GM12878 (cell line): ENCODE measurements around the gene CLASP2. TPM values are rescaled to one million over a fixed set of nuclear protein-coding genes. Genes with fewer than 3 reads are reported as not detected.

ENCODE experiments used
- ATAC-seq: fragments of 200-7000 bp; cut with Tn5 transposase; 3 replicates; pipeline ENCODE4 v1.9.1; 2020; ENCODE audit warnings: mild to moderate bottlenecking, moderate library complexity
- BruUV-seq: library from RNA; stranded (reverse); fragments of 400-500 nt; replicated peaks from 2 replicates; lab custom pipeline; 2021; lab: Mats Ljungman, UMichigan
- CTCF ChIA-PET: fragments of 300-600 bp; sonication (Branson Sonifier 250); formaldehyde crosslinking; extraction: SDS; loops from one replicate; lab custom pipeline; 2021; ENCODE audit warnings: inconsistent platforms; lab: Yijun Ruan, JAX
- POLR2A ChIA-PET: fragments of 350-600 bp; formaldehyde crosslinking; extraction: SDS; loops from one replicate; lab custom pipeline; 2021; ENCODE audit warnings: inconsistent platforms; lab: Charles Lee
- RAD21 ChIA-PET: fragments of 300-600 bp; sonication (Branson Sonifier 250); formaldehyde crosslinking; loops from one replicate; lab custom pipeline; 2023; ENCODE audit warnings: antibody characterized with exemption; ENCODE audit not compliant: unreplicated experiment; lab: Charles Lee
- SMC1A ChIA-PET: fragments of 300-600 bp; sonication (Branson Sonifier 250); formaldehyde crosslinking; loops from one replicate; lab custom pipeline; 2023; ENCODE audit not compliant: unreplicated experiment, uncharacterized antibody; lab: Charles Lee
- DNase-seq: peaks from one replicate; pipeline ENCODE4 v3.0.0-alpha.2; 2011; ENCODE audit warnings: low read depth, low spot score
- FAIRE-seq: peaks from 3 replicates; lab custom pipeline; 2011; peaks lifted over from hg19 to GRCh38; lab: Jason Lieb, UNC
- H2AFZ ChIP-seq: 2 replicates; pipeline ENCODE4 v1.6.0; 2011; ENCODE audit warnings: low read depth, low read length, control low read depth; ENCODE audit not compliant: control insufficient read depth
- H3K27ac ChIP-seq: 2 replicates; pipeline ENCODE4 v1.5.1; 2011; ENCODE audit warnings: control low read depth; ENCODE audit not compliant: control insufficient read depth, insufficient read depth
- H3K27me3 ChIP-seq, 2 experiments: replicated peaks in 1 of 2; 2 replicates each; pipeline versions ENCODE4 v1.6.0 to v1.6.1; 2011; ENCODE audit warnings: low read length in 1 of 2; ENCODE audit not compliant: control insufficient read depth in 2 of 2, insufficient read depth in 2 of 2
- H3K36me3 ChIP-seq, 2 experiments: 2 replicates each; pipeline ENCODE4 v1.5.1; 2011; ENCODE audit warnings: low read length in 1 of 2; ENCODE audit not compliant: control insufficient read depth in 2 of 2, insufficient read depth in 2 of 2
- H3K4me1 ChIP-seq: 2 replicates; pipeline ENCODE4 v1.6.1; 2011; ENCODE audit warnings: mild to moderate bottlenecking, low read length, moderate library complexity, mixed read lengths; ENCODE audit not compliant: control insufficient read depth, insufficient read depth
- H3K4me2 ChIP-seq: 2 replicates; pipeline ENCODE4 v1.6.0; 2011; ENCODE audit warnings: control low read depth; ENCODE audit not compliant: control insufficient read depth, insufficient read depth
- H3K4me3 ChIP-seq: fragments of 200-600 bp; sonication (generic); 2 replicates; pipeline ENCODE4 v1.5.1; 2016
- H3K79me2 ChIP-seq: 2 replicates; pipeline ENCODE4 v1.6.0; 2011; ENCODE audit warnings: low read length; ENCODE audit not compliant: control insufficient read depth, insufficient read depth
- H3K9ac ChIP-seq: 2 replicates; pipeline ENCODE4 v1.8.0; 2011; ENCODE audit warnings: low read length, control low read depth, mixed read lengths; ENCODE audit not compliant: control insufficient read depth, insufficient read depth
- H3K9me3 ChIP-seq: replicated peaks from 3 replicates; pipeline ENCODE4 v1.5.1; 2011; ENCODE audit warnings: mild to moderate bottlenecking, low read length; ENCODE audit not compliant: control insufficient read depth, insufficient read depth
- H4K20me1 ChIP-seq: 2 replicates; pipeline ENCODE4 v1.6.0; 2011; ENCODE audit not compliant: control insufficient read depth, insufficient read depth
- CBX5 ChIP-seq: sonication (generic); IDR thresholded peaks from 2 replicates; pipeline ENCODE4 v1.6.1; 2016; ENCODE audit warnings: low read depth, moderate library complexity, mild to moderate bottlenecking, inconsistent platforms
- CREM ChIP-seq: IDR thresholded peaks from 2 replicates; pipeline ENCODE4 v1.6.1; 2014; ENCODE audit warnings: antibody characterized with exemption, low read depth
- DPF2 ChIP-seq: fragments of 450-650 bp; IDR thresholded peaks from 2 replicates; pipeline ENCODE4 v1.6.1; 2017; ENCODE audit warnings: mild to moderate bottlenecking
- EED ChIP-seq: sonication (generic); IDR thresholded peaks from 2 replicates; pipeline ENCODE4 v1.6.1; 2016; ENCODE audit warnings: antibody characterized with exemption, low read depth
- HDAC2 ChIP-seq: fragments of 200-600 bp; sonication (generic); IDR thresholded peaks from 2 replicates; pipeline ENCODE4 v1.6.1; 2017
- MXI1 ChIP-seq: fragments of 150-350 bp; IDR thresholded peaks from 2 replicates; pipeline ENCODE4 v1.6.1; 2011; ENCODE audit warnings: low read depth, mild to moderate bottlenecking, inconsistent platforms, low read length, improper control_type of control experiment
- POU2F2 ChIP-seq: IDR thresholded peaks from 3 replicates; pipeline ENCODE4 v1.6.1; 2011; ENCODE audit warnings: low read depth, mild to moderate bottlenecking, low read length, borderline replicate concordance
- SMC3 ChIP-seq: IDR thresholded peaks from 2 replicates; pipeline ENCODE4 v1.6.1; 2011; ENCODE audit warnings: low read length, improper control_type of control experiment, borderline replicate concordance
- TAF1 ChIP-seq: IDR thresholded peaks from 2 replicates; pipeline ENCODE4 v1.6.1; 2011; ENCODE audit warnings: mild to moderate bottlenecking, low read depth, low read length, borderline replicate concordance
- TCF3 ChIP-seq: IDR thresholded peaks from 2 replicates; pipeline ENCODE4 v1.6.1; 2012; ENCODE audit warnings: low read depth, mild to moderate bottlenecking, low read length, borderline replicate concordance; ENCODE audit not compliant: insufficient read depth
- WGBS: methylation state at CpG from one replicate; pipeline ENCODE4 v1.1.6; 2016; ENCODE audit warnings: low lambda C conversion rate; ENCODE audit not compliant: insufficient replicate concordance, insufficient coverage; ENCODE audit errors: missing lambda C conversion rate; 5-methylcytosine and 5-hydroxymethylcytosine counted together
- in situ Hi-C: fragments of 300-500 bp; cut with MboI; formaldehyde crosslinking; loops from 9 replicates; pipeline ENCODE4 v1.14.3; 2018; ENCODE audit warnings: mixed read lengths
- intact Hi-C: fragments of 100-400 bp; cut with micrococcal nuclease; formaldehyde crosslinking; loops from one replicate; pipeline ENCODE4 v1.14.2; 2022; ENCODE audit not compliant: unreplicated experiment
- polyA plus RNA-seq, 11 experiments: library from polyadenylated mRNA; depleted of rRNA in 4 of 11; unstranded in 6 of 11; stranded (reverse) in 5 of 11; fragments of >200 nt; fragmentation: Nextera tagmentation in 4 of 11; fragmentation: Illumina TruSeq in 1 of 11; extraction: Ambion mirVana in 4 of 11; extraction: Trizol in 1 of 11; gene quantifications; 1 replicate in 1 of 11; 2 replicates in 10 of 11; pipeline versions ENCODE4 v1.2.1 to v1.2.3, GENCODE V29; 2011 to 2016; ENCODE audit warnings: inconsistent platforms in 2 of 11, missing spikeins in 2 of 11, low read depth in 1 of 11
- total RNA-seq, 4 experiments: library from RNA; depleted of rRNA in 3 of 4; stranded (reverse); fragments of >200 nt in 3 of 4; fragmentation: Illumina TruSeq in 1 of 4; extraction: Trizol in 1 of 4; gene quantifications; 2 replicates each; pipeline versions ENCODE4 v1.2.1 to v1.2.3, GENCODE V29; 2013 to 2021

Gene CLASP2
- total and polyA plus RNA-seq, 10 of the 15 experiments (the other 5 are each of a cell fraction or from before 2014, with no cell fraction given): 4.0 to 38.3 (median 26.8) TPM

DNA sequence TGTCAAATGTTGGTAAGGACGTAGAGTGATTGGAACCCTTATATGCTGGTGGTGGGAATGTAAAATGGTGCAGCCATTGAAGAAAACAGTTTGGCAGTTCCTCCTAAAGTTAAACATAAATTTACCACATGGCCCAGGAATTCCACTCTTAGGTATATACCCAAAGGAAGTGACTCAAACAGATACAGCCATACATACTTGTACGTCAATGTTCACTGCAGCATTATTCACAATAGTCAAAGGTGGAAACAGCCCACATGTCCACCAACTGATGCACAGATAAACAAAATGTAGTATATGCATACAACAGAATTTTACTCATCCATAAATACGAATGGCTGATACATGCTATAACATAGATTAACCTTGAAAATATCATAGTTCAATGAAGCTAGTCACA, 13.2 kb downstream of the CLASP2 start:
- no peak for FAIRE-seq
- Histone ChIP-seq H3K79me2 (peaks cover 4% of the 10 kb centered on the region), H3K36me3 (no peaks in the 10 kb centered on the region), H3K4me2 (no peak overlapping the region), H3K9ac (no peak overlapping the region), H3K27ac (no peak overlapping the region), H2AFZ (no peak overlapping the region), H3K4me1 (no peaks in the 10 kb centered on the region), H4K20me1 (no peaks in the 10 kb centered on the region), H3K27me3 (no peaks in the 10 kb centered on the region), H3K9me3 (peaks cover 15% of the 10 kb centered on the region), H3K4me3 (no peak overlapping the region)
- RAD21 ChIA-PET: interaction anchor here (0.7 kb wide), 1 partner anchor 76 kb away, joined by 3 read pairs; no protein-coding TSS in a partner anchor
- intact Hi-C loops: no loop called here
- in situ Hi-C loops: no loop called here
- 0 out of 3 replicates have a peak, but pooled peaks have one; percentile 20 for ATAC-seq
- 87% methylated on average over 3 of the region's 3 CpGs for WGBS
- POLR2A ChIA-PET: no interaction called here
- no peak for DNase-seq
- SMC1A ChIA-PET: interaction anchor here (0.7 to 1.1 kb wide), 3 partner anchors 12 to 44 kb away, joined by 3 to 4 read pairs (median 3); no protein-coding TSS in a partner anchor
- CTCF ChIA-PET: interaction anchor here (1.0 kb wide), 1 partner anchor 11 kb away, joined by 5 read pairs; no protein-coding TSS in a partner anchor
- no TSS peak for BruUV-seq
- no peak for TF ChIP-seq POU2F2
- TF ChIP-seq MXI1: no peak
- TF ChIP-seq TAF1: no peak
- TF ChIP-seq SMC3: no peak
- TF ChIP-seq CREM: no peak
- TF ChIP-seq HDAC2: no peak
- no peak for TF ChIP-seq TCF3
- no peak for TF ChIP-seq DPF2

DNA sequence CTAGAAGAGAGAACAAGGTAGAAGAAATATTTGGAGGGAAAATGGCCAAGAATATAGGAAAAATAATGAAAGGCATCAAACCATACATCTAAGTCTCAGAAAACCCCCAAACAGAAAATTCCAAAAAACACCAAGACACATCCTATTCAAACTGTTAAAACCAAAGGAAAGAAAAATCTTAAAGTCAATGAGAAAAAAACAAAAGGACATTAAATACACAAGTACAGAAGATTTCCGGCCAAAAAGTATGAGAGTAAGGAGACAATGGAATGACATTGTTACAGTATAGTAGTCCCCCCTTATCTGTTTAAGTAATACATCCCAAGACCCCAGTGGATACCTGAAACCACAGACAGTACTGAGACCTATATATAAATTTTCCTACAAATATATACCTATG, 18.8 kb downstream of the CLASP2 start:
- POLR2A ChIA-PET: no interaction called here
- H3K79me2 ChIP-seq: peaks cover 6% of the 10 kb centered on the region

More for the DNA sequence above, 18.8 kb downstream of the CLASP2 start:
- Histone ChIP-seq H3K27ac (no peak overlapping the region), H3K27me3 (no peaks in the 10 kb centered on the region), H2AFZ (no peak overlapping the region), H3K9ac (no peak overlapping the region), H3K4me2 (no peak overlapping the region), H3K4me3 (no peak overlapping the region), H3K9me3 (peaks cover 21% of the 10 kb centered on the region), H3K36me3 (no peaks in the 10 kb centered on the region), H3K4me1 (no peaks in the 10 kb centered on the region), H4K20me1 (no peaks in the 10 kb centered on the region)
- DNase-seq: no peak
- RAD21 ChIA-PET: no interaction called here
- CTCF ChIA-PET: no interaction called here
- no peak for ATAC-seq
- intact Hi-C loops: loop anchor here (2.0 kb wide), 1 partner anchor 16 kb away; no protein-coding TSS in a partner anchor
- SMC1A ChIA-PET: no interaction called here
- WGBS: 52% methylated on average over 1 of the region's 1 CpG
- no TSS peak for BruUV-seq
- TF ChIP-seq CBX5 (peak; percentile 96), EED (no peak)
- in situ Hi-C loops: no loop called here
- no peak for FAIRE-seq
